Measurements from ENCODE around the gene SNX19.

- no peak for TF ChIP-seq POLR2A (IDR thresholded peaks at IDR 0.05; ENCODE audit: low read depth, low read length)
- TF ChIP-seq MAZ (IDR thresholded peaks at IDR 0.05; ENCODE audit: borderline replicate concordance, low read depth, low read length), result no peak
- TF ChIP-seq CTCF (conservative IDR thresholded peaks at IDR 0.05; ENCODE audit: low read depth, low read length), result no peak
- no peak for TF ChIP-seq MXI1 (IDR thresholded peaks at IDR 0.05; ENCODE audit: borderline replicate concordance, low read depth, low read length)
- TF ChIP-seq RFX5 (IDR thresholded peaks at IDR 0.05; ENCODE audit: low read depth, low read length), result no peak
- no peak for TF ChIP-seq SMC3 (IDR thresholded peaks at IDR 0.05; ENCODE audit: low read depth, low read length)
- no peak for TF ChIP-seq ELK1 (IDR thresholded peaks at IDR 0.05; ENCODE audit: borderline replicate concordance, low read depth, low read length)
Observed at GRCh38 chr11:130890039-130890745, 26.1 kb downstream of the SNX19 start.
